CD4-positive, alpha-beta memory T cell (primary cell): ENCODE results near the gene RANGRF. TPM values are rescaled to one million over a fixed set of nuclear protein-coding genes. Genes with fewer than 3 reads are reported as not detected.

ENCODE experiments used
- CTCF ChIA-PET: fragments of 350-600 bp; sonication (Branson Sonifier 250); formaldehyde crosslinking; loops from one replicate; lab custom pipeline; 2021; ENCODE audit warnings: inconsistent platforms; ENCODE audit not compliant: partially characterized antibody; lab: Charles Lee
- POLR2A ChIA-PET: fragments of 350-600 bp; sonication (Branson Sonifier 250); formaldehyde crosslinking; loops from one replicate; lab custom pipeline; 2021; ENCODE audit not compliant: partially characterized antibody; lab: Charles Lee
- DNase-seq, 5 donors: peaks; one replicate each; pipeline versions ENCODE4 v3.0.0 to v3.0.0-alpha.2; 2020 to 2022; ENCODE audit warnings: mixed read lengths in 1 of 5
- H3K27ac ChIP-seq: one replicate; pipeline ENCODE4 v1.7.0; 2013; ENCODE audit warnings: low read depth, low read length
- H3K27me3 ChIP-seq: 2 replicates; pipeline ENCODE4 v1.7.0; 2013; ENCODE audit warnings: mild to moderate bottlenecking, low read length, moderate library complexity; ENCODE audit not compliant: insufficient read depth
- H3K36me3 ChIP-seq: 2 replicates; pipeline ENCODE4 v1.7.0; 2013; ENCODE audit warnings: mild to moderate bottlenecking, low read length, moderate library complexity; ENCODE audit not compliant: insufficient read depth
- H3K4me1 ChIP-seq: 2 replicates; pipeline ENCODE4 v1.7.0; 2013; ENCODE audit warnings: mild to moderate bottlenecking, low read length, moderate library complexity; ENCODE audit not compliant: insufficient read depth
- H3K4me3 ChIP-seq, 2 donors: one replicate each; pipeline ENCODE4 v1.7.0; 2013; ENCODE audit warnings: low read length in 2 of 2, mild to moderate bottlenecking in 1 of 2
- H3K9me3 ChIP-seq, 2 donors: one replicate each; pipeline ENCODE4 v1.7.0; 2013; ENCODE audit warnings: low read length in 2 of 2, control low read depth in 1 of 2; ENCODE audit not compliant: control insufficient read depth in 1 of 2
- H3K27ac Mint-ChIP-seq, 7 donors: one replicate each; pipeline ENCODE4 v1.8.0; 2020 to 2021; ENCODE audit warnings: mixed read lengths in 7 of 7, mild to moderate bottlenecking in 6 of 7, inconsistent platforms in 3 of 7, moderate library complexity in 3 of 7
- H3K27me3 Mint-ChIP-seq, 2 donors: one replicate each; pipeline ENCODE4 v1.8.0; 2020 to 2021; ENCODE audit warnings: mixed read lengths in 2 of 2
- H3K36me3 Mint-ChIP-seq, 2 donors: one replicate each; pipeline ENCODE4 v1.8.0; 2020 to 2021; ENCODE audit warnings: mixed read lengths in 2 of 2, inconsistent platforms in 1 of 2, mild to moderate bottlenecking in 1 of 2
- H3K4me1 Mint-ChIP-seq, 4 donors: one replicate each; pipeline ENCODE4 v1.8.0; 2020 to 2021; ENCODE audit warnings: mixed read lengths in 4 of 4, mild to moderate bottlenecking in 1 of 4
- H3K4me3 Mint-ChIP-seq, 8 donors: one replicate each; pipeline ENCODE4 v1.8.0; 2020 to 2021; ENCODE audit warnings: mixed read lengths in 8 of 8, mild to moderate bottlenecking in 7 of 8, moderate library complexity in 6 of 8, inconsistent platforms in 3 of 8
- H3K9me3 Mint-ChIP-seq, 8 donors: one replicate each; pipeline ENCODE4 v1.8.0; 2020 to 2021; ENCODE audit warnings: mixed read lengths in 8 of 8, mild to moderate bottlenecking in 5 of 8, inconsistent platforms in 3 of 8, moderate library complexity in 1 of 8
- intact Hi-C: fragments of 100-400 bp; cut with micrococcal nuclease; formaldehyde crosslinking; loops from one replicate; pipeline ENCODE4 v1.15.1; 2023
- polyA plus RNA-seq, 2 donors: library from polyadenylated mRNA; unstranded; fragments of 300-500 nt; fragmentation: Illumina TruSeq; gene quantifications; one replicate each; pipeline ENCODE4 v1.2.3, GENCODE V29; 2021
- total RNA-seq, 2 experiments: library from RNA; stranded (reverse); gene quantifications; one replicate each; pipeline ENCODE4 v1.2.3, GENCODE V29; 2021

The RANGRF gene
- 10 to 100 TPM; 39.7 to 42.8 TPM for total RNA-seq
- polyA plus RNA-seq: 10 to 100 TPM; 77.5 to 96.2 TPM

- H3K36me3 Mint-ChIP-seq: peaks cover 0 to 7% of the 10 kb centered on the region in 2 donors
- ChIA-PET CTCF (interaction anchor here (0.6 to 3.5 kb wide), 6 partner anchors 12 to 228 kb away, joined by 3 to 14 read pairs (median 4); partner anchors contain the start of gene CTC1), POLR2A (interaction anchor here (0.6 to 6.9 kb wide), 18 partner anchors 11 to 602 kb away, joined by 3 to 100 read pairs (median 5); partner anchors contain the start of genes ALOX12B, AURKB, BORCS6 and CTC1)
- peak; percentile 70 to 83 (median 73) for DNase-seq
- intact Hi-C loops: loop anchor here (1.0 to 5.0 kb wide), 4 partner anchors 8 to 356 kb away; partner anchors contain the start of genes CNTROB, PFAS and TRAPPC1
- H3K4me3 Mint-ChIP-seq: peak within 1 kb of the TSS; percentile 93 to 98 (median 97)
- peak within 1 kb of the TSS; percentile 83 for H3K27ac ChIP-seq
- H3K9me3 ChIP-seq: no peaks in the 10 kb centered on the region
- H3K4me1 Mint-ChIP-seq: peaks cover 23 to 69% (median 44%) of the 10 kb centered on the region in 4 donors
- H3K27ac Mint-ChIP-seq: peak within 1 kb of the TSS; percentile 94 to 98 (median 97)
- peaks cover 49% of the 10 kb centered on the region for H3K4me1 ChIP-seq
- H3K27me3 Mint-ChIP-seq: no peaks in the 10 kb centered on the region
- no peaks in the 10 kb centered on the region for H3K9me3 Mint-ChIP-seq
- H3K36me3 ChIP-seq: no peaks in the 10 kb centered on the region
- H3K4me3 ChIP-seq: peak within 1 kb of the TSS; percentile 88 to 98
- no peaks in the 10 kb centered on the region for H3K27me3 ChIP-seq
Observed at GRCh38 chr17:8288336-8289102, at the start of gene RANGRF. TSS of gene RANGRF (plus strand) at chr17:8288670. CDS start at chr17:8288789, 119 bp downstream.

GRCh38 chr17:8243827-8244226 lies 44.6 kb upstream of the RANGRF start:
- POLR2A ChIA-PET: interaction anchor here (0.6 to 10.5 kb wide), 12 partner anchors 8 to 167 kb away, joined by 3 to 611 read pairs (median 5); partner anchors contain the start of genes BORCS6, RANGRF, SLC25A35 and VAMP2
- peak overlapping the region; percentile 41 to 82 (median 62) for H3K4me3 Mint-ChIP-seq

DNA sequence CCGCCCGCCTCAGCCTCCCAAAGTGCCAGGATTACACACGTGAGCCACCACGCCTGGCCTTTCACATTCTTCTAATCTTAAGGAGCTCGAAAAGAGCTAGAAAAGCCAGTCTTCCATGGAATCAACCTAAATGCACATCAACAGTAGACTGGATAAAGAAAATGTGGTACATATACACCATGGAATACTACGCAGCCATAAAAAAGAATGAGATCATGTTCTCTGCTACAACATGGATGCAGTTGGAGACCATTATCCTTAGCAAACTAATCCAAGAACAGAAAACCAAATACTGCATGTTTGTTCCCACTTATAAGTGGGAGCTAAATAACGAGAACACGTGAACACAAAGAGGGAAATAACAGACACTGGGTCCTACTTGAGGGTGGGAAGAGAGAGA lies 43.7 kb upstream of the RANGRF start:
- peaks cover 0 to 7% of the 10 kb centered on the region in 2 donors for H3K27me3 Mint-ChIP-seq
- H3K27ac Mint-ChIP-seq: peak overlapping the region in 6 of 7 donors; percentile 25 to 100 (median 74)
- peaks cover 33% of the 10 kb centered on the region for H3K36me3 ChIP-seq
- H3K27me3 ChIP-seq: no peaks in the 10 kb centered on the region
- H3K27ac ChIP-seq: peak overlapping the region; percentile 69
- H3K4me1 Mint-ChIP-seq: peaks cover 39 to 75% (median 50%) of the 10 kb centered on the region in 4 donors
- H3K36me3 Mint-ChIP-seq: peaks cover 29 to 53% of the 10 kb centered on the region in 2 donors
- H3K9me3 ChIP-seq: no peaks in the 10 kb centered on the region
- no peak overlapping the region for H3K4me3 ChIP-seq
- H3K9me3 Mint-ChIP-seq: peaks cover 0 to 9% (median 0%) of the 10 kb centered on the region in 8 donors
- intact Hi-C loops: loop anchor here (5.0 kb wide), 3 partner anchors 87 to 402 kb away; partner anchors contain the start of gene NDEL1
- H3K4me1 ChIP-seq: peaks cover 53% of the 10 kb centered on the region
- CTCF ChIA-PET: interaction anchor here (0.9 to 9.5 kb wide), 9 partner anchors 20 to 182 kb away, joined by 3 to 116 read pairs (median 3); partner anchors contain the start of gene SLC25A35
- no peak for DNase-seq
- H3K4me3 Mint-ChIP-seq: peak overlapping the region in 5 of 8 donors; percentile 55 to 98 (median 69)
- POLR2A ChIA-PET: interaction anchor here (0.8 to 10.5 kb wide), 10 partner anchors 9 to 118 kb away, joined by 3 to 611 read pairs (median 6); partner anchors contain the start of genes BORCS6, RANGRF, SLC25A35 and VAMP2

More at GRCh38 chr17:8243827-8244226, 44.6 kb upstream of the RANGRF start:
- Mint-ChIP-seq H3K36me3 (peaks cover 35 to 54% of the 10 kb centered on the region in 2 donors), H3K27ac (peak overlapping the region; percentile 67 to 100 (median 90)), H3K4me1 (peaks cover 37 to 69% (median 46%) of the 10 kb centered on the region in 4 donors), H3K9me3 (peaks cover 0 to 5% (median 0%) of the 10 kb centered on the region in 8 donors), H3K27me3 (peaks cover 0 to 5% of the 10 kb centered on the region in 2 donors)
- peaks cover 42% of the 10 kb centered on the region for H3K36me3 ChIP-seq
- peaks cover 52% of the 10 kb centered on the region for H3K4me1 ChIP-seq
- intact Hi-C loops: no loop called here
- H3K27me3 ChIP-seq: no peaks in the 10 kb centered on the region
- no peak overlapping the region for H3K27ac ChIP-seq
- no peaks in the 10 kb centered on the region for H3K9me3 ChIP-seq
- DNase-seq: peak in 4 of 5 donors; percentile 27 to 56 (median 30)
- CTCF ChIA-PET: interaction anchor here (0.9 to 9.5 kb wide), 9 partner anchors 19 to 181 kb away, joined by 3 to 116 read pairs (median 3); partner anchors contain the start of gene SLC25A35
- no peak overlapping the region for H3K4me3 ChIP-seq

DNA sequence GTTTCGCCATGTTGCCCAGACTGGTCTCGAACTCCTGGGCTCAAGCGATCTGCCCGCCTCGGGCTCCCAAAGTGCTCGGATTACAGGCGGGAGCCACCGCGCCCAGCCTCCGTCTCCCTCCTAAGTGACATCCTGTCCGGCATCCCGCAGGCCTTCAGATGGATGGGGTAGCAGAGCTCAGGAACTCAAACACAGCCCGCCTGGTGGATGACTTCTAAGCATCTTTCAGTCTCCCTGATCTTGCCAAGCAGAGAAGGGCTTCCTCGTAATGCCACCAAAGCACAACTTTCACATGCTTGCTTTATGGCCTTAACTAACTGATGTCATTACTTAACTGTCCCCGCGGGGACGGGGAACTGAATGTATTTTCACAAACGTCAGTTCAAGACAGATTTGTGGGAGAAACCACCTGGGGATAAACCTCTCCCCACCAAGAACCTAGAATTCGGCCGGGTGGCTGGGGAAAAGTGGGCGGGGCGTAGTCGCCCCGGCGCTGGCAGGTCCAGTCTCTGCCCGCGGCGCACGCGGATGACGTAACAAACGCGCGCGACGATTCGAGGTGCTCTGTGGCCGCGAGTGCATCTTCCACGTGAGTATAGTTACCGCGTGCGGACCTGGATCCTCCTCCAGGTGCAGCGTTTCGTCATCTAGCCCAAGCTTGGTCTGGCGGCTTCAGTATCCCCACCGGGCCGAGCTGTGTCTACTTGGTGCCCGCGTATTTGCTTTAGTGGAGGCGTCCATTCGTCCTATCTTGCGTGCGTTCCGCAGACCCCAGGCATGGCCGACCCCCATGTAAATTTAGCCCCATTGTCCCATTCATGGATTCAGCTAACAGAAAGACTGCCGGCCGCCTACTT lies 39.5 kb upstream of the RANGRF start, which contains the start of gene PFAS:
Gene PFAS (plus strand): TSS at position 539 of the 857 bp plus-strand sequence. CDS start 4,649 bp downstream, outside the sequence.
- peak within 1 kb of the TSS; percentile 55 to 100 for H3K4me3 ChIP-seq
- peak; percentile 94 to 96 (median 94) for DNase-seq
- peak within 1 kb of the TSS; percentile 98 for H3K27ac ChIP-seq
- intact Hi-C loops: loop anchor here (1.0 to 5.0 kb wide), 5 partner anchors 39 to 407 kb away; partner anchors contain the start of genes NDEL1, RANGRF and SLC25A35
- Mint-ChIP-seq H3K36me3 (peaks cover 14 to 33% of the 10 kb centered on the region in 2 donors), H3K4me1 (peaks cover 33 to 68% (median 42%) of the 10 kb centered on the region in 4 donors), H3K9me3 (peaks cover 0 to 11% (median 0%) of the 10 kb centered on the region in 8 donors), H3K27ac (peak within 1 kb of the TSS; percentile 99 to 100 (median 100)), H3K27me3 (peaks cover 0 to 7% of the 10 kb centered on the region in 2 donors), H3K4me3 (peak within 1 kb of the TSS; percentile 96 to 100 (median 98))
- POLR2A ChIA-PET: interaction anchor here (0.7 to 10.5 kb wide), 28 partner anchors 12 to 699 kb away, joined by 3 to 611 read pairs (median 18); partner anchors contain the start of genes AURKB, BORCS6, KRABD2 and RANGRF
- no peaks in the 10 kb centered on the region for H3K9me3 ChIP-seq
- H3K36me3 ChIP-seq: peaks cover 7% of the 10 kb centered on the region
- CTCF ChIA-PET: interaction anchor here (0.6 to 9.5 kb wide), 9 partner anchors 26 to 156 kb away, joined by 3 to 116 read pairs (median 7); partner anchors contain the start of genes ALOXE3, BORCS6 and SLC25A35
- peaks cover 38% of the 10 kb centered on the region for H3K4me1 ChIP-seq
- no peaks in the 10 kb centered on the region for H3K27me3 ChIP-seq

GRCh38 chr17:8249621-8250500 lies 38.6 kb upstream of the RANGRF start:
- no peaks in the 10 kb centered on the region for H3K27me3 ChIP-seq
- POLR2A ChIA-PET: interaction anchor here (0.7 to 10.5 kb wide), 17 partner anchors 15 to 131 kb away, joined by 3 to 611 read pairs (median 31); partner anchors contain the start of genes AURKB, BORCS6, RANGRF and SLC25A35

More at GRCh38 chr17:8249621-8250500, 38.6 kb upstream of the RANGRF start:
- H3K27ac Mint-ChIP-seq: peak overlapping the region; percentile 99 to 100 (median 100)
- CTCF ChIA-PET: interaction anchor here (0.6 to 9.5 kb wide), 4 partner anchors 27 to 112 kb away, joined by 3 to 116 read pairs (median 36); partner anchors contain the start of gene SLC25A35
- peak overlapping the region; percentile 55 to 100 for H3K4me3 ChIP-seq
- H3K9me3 ChIP-seq: no peaks in the 10 kb centered on the region
- peaks cover 6% of the 10 kb centered on the region for H3K36me3 ChIP-seq
- no peak for DNase-seq
- intact Hi-C loops: loop anchor here (1.0 to 5.0 kb wide), 5 partner anchors 38 to 408 kb away; partner anchors contain the start of genes NDEL1, RANGRF and SLC25A35
- H3K4me1 ChIP-seq: peaks cover 29% of the 10 kb centered on the region
- peak overlapping the region; percentile 96 to 100 (median 98) for H3K4me3 Mint-ChIP-seq
- peaks cover 0 to 7% of the 10 kb centered on the region in 2 donors for H3K27me3 Mint-ChIP-seq
- peak overlapping the region; percentile 98 for H3K27ac ChIP-seq
- H3K36me3 Mint-ChIP-seq: peaks cover 14 to 30% of the 10 kb centered on the region in 2 donors
- H3K4me1 Mint-ChIP-seq: peaks cover 28 to 59% (median 35%) of the 10 kb centered on the region in 4 donors
- H3K9me3 Mint-ChIP-seq: peaks cover 0 to 11% (median 0%) of the 10 kb centered on the region in 8 donors
